ENCODE results near the gene KAT8. TPM values are rescaled to one million over a fixed set of nuclear protein-coding genes. Genes with fewer than 3 reads are reported as not detected.
A peak's percentile ranks its signal among the peaks of the same experiment; 100 is the strongest.
"Not testable (repeated sequence)": the region's sequence is repeated elsewhere in the genome, so short reads cannot be mapped to it uniquely, and the experiment has no call there.

Gene KAT8
- total RNA-seq, 1 experiment from 2014 or later = 53.3 TPM

GRCh38 chr16:31083981-31084380 lies 33.5 kb upstream of the KAT8 start:
- DNase-seq (ENCODE audit: low read depth) = no peak

GRCh38 chr16:31084584-31085302 lies 32.7 kb upstream of the KAT8 start:
- no peak for DNase-seq (ENCODE audit: low read depth)

GRCh38 chr16:31085411-31085810 lies 32.1 kb upstream of the KAT8 start:
- DNase-seq (ENCODE audit: low read depth) = no peak

GRCh38 chr16:31085873-31086628 lies 31.4 kb upstream of the KAT8 start:
- no peak for DNase-seq (ENCODE audit: low read depth)

DNA sequence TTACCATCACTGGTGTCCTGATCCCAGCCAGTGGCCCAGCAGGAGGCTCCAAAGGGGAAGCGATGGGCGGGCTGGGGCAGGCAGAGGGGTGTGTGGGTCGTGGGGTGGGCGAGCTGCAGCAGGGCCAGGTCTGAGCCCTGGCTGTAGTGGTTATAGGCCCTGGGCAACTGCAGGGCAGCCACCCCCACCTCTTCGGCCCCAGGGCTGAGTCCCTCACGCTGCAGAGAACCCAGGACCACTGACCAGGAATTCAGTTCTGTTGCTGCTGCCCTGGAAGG lies 30.9 kb upstream of the KAT8 start:
- DNase-seq (ENCODE audit: low read depth) = no peak

GRCh38 chr16:31087481-31087880 lies 30.0 kb upstream of the KAT8 start:
- DNase-seq (ENCODE audit: low read depth) = no peak

DNA sequence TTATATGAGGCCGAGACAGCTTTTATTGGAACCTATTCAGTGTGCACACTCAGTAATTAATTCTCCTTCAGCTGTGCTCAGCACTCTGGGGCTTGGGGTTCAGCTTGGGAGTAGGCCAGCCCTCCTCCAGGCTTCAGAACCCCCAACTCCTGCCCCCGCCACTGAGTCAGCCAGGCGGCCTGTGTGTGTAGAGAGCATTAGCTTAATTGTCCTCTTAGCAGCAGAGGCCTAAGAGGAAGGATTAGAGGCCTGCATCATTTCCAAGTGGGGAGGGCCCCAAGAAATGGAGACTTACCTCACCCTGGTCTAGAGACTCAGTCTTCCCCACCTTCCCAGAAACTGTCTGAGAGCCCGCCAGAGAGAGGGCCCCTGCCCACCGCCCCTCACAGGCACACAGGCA lies 29.5 kb upstream of the KAT8 start:
- DNase-seq (ENCODE audit: low read depth) = no peak

- DNase-seq (ENCODE audit: low read depth) = no peak
Observed at GRCh38 chr16:31088459-31089183, 28.8 kb upstream of the KAT8 start, which contains the start of gene PRSS53. PRSS53 (minus strand) TSS chr16:31088943; CDS start chr16:31088809, 134 bp downstream.

DNA sequence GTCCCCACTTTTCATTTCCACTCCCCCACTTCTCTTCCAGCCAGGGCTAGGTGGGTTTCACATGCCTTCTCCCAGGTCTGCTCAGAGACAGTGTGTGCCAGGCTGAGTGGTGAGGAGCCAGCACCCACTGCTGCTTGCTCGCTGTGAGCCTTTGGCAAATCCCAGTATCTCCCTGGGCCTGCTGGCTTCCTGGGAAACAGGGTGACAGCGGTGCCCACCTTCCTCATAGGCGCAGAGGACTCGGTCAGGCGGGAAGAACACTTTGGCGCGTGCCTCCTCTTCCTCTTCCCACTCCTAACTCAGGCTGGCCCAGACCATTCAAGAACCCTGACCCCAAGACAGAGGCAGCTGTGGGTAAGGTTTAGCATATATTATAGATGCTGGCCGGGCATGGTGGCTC lies 28.3 kb upstream of the KAT8 start:
- no peak for DNase-seq (ENCODE audit: low read depth)

GRCh38 chr16:31090540-31090939 lies 26.9 kb upstream of the KAT8 start:
- DNase-seq (ENCODE audit: low read depth) = peak; percentile 82

DNA sequence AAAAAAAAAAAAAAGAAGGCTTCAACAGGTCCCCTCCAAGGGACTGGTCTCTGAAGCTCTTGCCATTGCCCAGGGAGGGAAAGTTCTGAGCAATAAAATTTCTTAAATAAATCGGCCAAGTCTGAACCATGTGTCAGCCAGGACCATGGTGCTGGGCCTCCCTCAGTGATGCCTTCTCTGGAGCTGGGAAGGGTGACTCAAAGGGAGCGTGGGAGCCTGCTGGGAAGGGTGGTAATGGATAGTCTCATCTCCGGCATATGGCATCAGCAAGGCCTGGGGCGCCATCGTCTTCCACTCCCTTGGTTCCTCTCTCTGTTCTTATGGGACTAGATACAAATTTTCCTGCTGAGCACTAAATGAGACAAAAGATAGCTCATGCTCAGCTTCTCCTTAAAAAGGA lies 25.1 kb upstream of the KAT8 start:
- DNase-seq (ENCODE audit: low read depth) = no peak

- peak; percentile 44 for DNase-seq (ENCODE audit: low read depth)
Observed at GRCh38 chr16:31093132-31093703, 24.2 kb upstream of the KAT8 start.

GRCh38 chr16:31094088-31094423 lies 23.4 kb upstream of the KAT8 start:
- peak; percentile 29 for DNase-seq (ENCODE audit: low read depth)

DNA sequence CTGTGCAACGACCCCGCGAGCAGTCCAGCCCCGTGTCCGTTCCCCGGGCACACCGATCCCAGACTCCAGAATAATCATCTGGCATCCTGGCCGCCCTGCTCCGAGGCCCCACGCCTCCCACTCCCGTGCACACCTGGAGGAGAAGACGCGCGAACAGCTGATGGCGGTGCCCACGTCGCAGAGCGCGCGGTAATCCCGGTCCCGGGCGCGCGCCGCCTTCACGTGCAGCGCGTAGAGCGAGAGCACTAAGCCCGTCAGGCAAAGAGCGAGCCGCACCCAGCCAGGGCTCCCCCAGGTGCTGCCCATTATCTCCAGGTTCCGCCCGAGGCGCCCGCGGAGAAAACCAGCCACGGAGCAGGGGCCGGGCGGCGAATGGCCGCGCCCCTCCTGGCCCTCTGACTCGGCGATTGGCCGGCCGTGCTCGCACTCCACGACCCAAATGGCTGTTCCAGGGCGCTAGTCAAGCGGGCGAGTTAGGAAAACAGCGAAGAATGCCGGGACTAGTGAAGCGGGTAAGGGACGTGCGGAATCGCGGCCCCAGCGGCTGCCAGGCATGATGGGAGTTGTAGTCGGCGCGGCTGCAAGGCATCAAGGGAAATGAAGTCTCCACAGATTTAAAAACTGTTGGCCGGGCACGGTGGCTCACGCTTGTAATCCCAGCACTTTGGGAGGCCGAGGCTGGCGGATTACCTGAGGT lies 22.9 kb upstream of the KAT8 start, which contains the start of gene VKORC1:
TSS of gene VKORC1 (minus strand) at position 374 of the 697 bp plus-strand sequence. CDS start at position 306, 68 bp downstream.
- DNase-seq (ENCODE audit: low read depth) = peak; percentile 99

DNA sequence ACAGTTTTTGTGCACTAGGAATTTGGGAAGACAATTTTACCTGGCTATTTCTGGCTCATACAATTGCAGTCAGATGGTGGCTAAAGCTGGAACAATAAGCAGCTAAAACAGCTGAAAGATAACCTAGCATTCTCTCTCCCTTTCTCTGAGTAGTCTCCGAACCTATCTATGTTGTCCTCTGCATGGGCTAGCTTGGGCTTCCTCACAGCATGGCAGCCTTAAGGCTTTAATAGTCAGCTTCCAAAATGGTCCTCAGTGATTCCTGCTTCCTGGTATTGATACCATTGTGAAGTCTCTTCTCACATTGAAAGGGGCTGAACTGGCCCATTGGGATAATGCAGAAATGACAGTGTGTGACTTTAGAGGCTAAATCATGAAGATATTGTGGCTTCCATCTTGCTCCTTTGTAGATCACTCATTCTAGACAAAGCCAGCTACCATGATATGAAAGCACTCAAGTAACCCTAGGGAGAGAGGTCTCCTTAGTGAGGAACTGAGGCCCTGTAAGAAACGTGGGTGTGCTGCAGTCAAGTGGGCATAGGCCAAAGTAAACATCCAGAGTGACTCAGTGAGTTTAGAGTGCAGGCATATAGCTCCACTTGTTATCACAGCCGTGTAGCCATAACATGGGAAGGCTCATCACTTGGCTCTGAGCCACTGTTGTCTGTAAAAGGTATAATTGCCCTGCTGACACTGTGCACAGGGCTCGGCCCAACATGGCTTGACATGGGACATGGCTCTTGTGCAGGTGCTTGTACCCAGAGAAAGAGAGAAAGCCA lies 17.4 kb upstream of the KAT8 start:
- DNase-seq (ENCODE audit: low read depth) = peak; percentile 56

- DNase-seq (ENCODE audit: low read depth) = not testable (repeated sequence)
Observed at GRCh38 chr16:31100876-31101641, 16.4 kb upstream of the KAT8 start.

GRCh38 chr16:31105677-31106213 lies 11.7 kb upstream of the KAT8 start:
- DNase-seq (ENCODE audit: low read depth) = peak; percentile 46

- DNase-seq (ENCODE audit: low read depth) = peak; percentile 29
Observed at GRCh38 chr16:31106509-31107464, 10.7 kb upstream of the KAT8 start.

DNA sequence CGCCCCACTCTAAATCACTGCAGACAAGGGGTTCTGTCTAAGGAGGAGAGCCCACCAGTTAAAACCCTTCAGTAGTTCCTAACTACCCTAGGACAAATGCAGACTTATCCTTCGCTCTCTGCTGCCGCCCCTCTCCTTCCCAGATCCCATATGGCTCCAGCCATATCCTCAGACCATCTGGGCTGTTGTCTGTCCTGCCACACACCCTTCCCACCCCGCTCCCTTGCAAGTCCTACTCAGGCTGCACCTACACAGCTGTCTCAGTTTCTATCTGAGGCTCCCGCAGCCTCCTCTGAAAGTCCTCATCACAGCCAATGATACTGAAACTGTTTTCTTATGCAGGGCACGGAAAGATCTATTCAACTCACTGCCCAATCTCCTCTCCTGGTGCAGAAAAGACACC lies 10.0 kb upstream of the KAT8 start:
- no peak for DNase-seq (ENCODE audit: low read depth)
